ENCODE data around the gene CAPZA2.
A peak's percentile ranks its signal among the peaks of the same experiment; 100 is the strongest.

Gene CAPZA2

GRCh38 chr7:116828281-116828680 lies 34.1 kb upstream of the CAPZA2 start:
- POLR2A ChIA-PET, result no interaction called here
- CTCF ChIA-PET, result interaction anchor here (1.0 to 1.4 kb wide), 2 partner anchors 11 to 13 kb away, joined by 3 to 5 read pairs; no protein-coding TSS in a partner anchor
- no peak for DNase-seq (ENCODE audit: extremely low spot score)
- peak; percentile 4 for TF ChIP-seq CTCF (IDR thresholded peaks at IDR 0.05; ENCODE audit: control extremely low read depth, extremely low read depth, low read depth, missing control alignments)

- DNase-seq (ENCODE audit: extremely low spot score), result no peak
- CTCF ChIA-PET, result interaction anchor here (1.3 kb wide), 1 partner anchor 10 kb away, joined by 3 read pairs; no protein-coding TSS in a partner anchor
- POLR2A ChIA-PET, result no interaction called here
- no peak for TF ChIP-seq CTCF (IDR thresholded peaks at IDR 0.05; ENCODE audit: control extremely low read depth, extremely low read depth, low read depth, missing control alignments)
These were observed 33.3 kb upstream of the CAPZA2 start for GRCh38 chr7:116829041-116829440.

GRCh38 chr7:116829493-116829892 lies 32.9 kb upstream of the CAPZA2 start:
- ChIA-PET CTCF (interaction anchor here (1.3 kb wide), 1 partner anchor 9 kb away, joined by 3 read pairs; no protein-coding TSS in a partner anchor), POLR2A (no interaction called here)
- no peak for DNase-seq (ENCODE audit: extremely low spot score)
- TF ChIP-seq CTCF (IDR thresholded peaks at IDR 0.05; ENCODE audit: control extremely low read depth, extremely low read depth, low read depth, missing control alignments), result no peak

GRCh38 chr7:116832692-116833091 lies 29.7 kb upstream of the CAPZA2 start:
- ChIA-PET POLR2A (no interaction called here), CTCF (interaction anchor here (1.4 to 1.8 kb wide), 2 partner anchors 10 to 660 kb away, joined by 3 to 5 read pairs; no protein-coding TSS in a partner anchor)
- no peak for DNase-seq (ENCODE audit: extremely low spot score)
- TF ChIP-seq CTCF (IDR thresholded peaks at IDR 0.05; ENCODE audit: control extremely low read depth, extremely low read depth, low read depth, missing control alignments), result no peak

- CTCF ChIA-PET, result interaction anchor here (0.8 to 1.9 kb wide), 4 partner anchors 12 to 290 kb away, joined by 3 to 6 read pairs (median 4); no protein-coding TSS in a partner anchor
- DNase-seq (ENCODE audit: extremely low spot score), result no peak
- POLR2A ChIA-PET, result no interaction called here
These were observed 27.4 kb upstream of the CAPZA2 start for GRCh38 chr7:116834815-116835504.

GRCh38 chr7:116836048-116836447 lies 26.3 kb upstream of the CAPZA2 start:
- no peak for DNase-seq (ENCODE audit: extremely low spot score)
- no peak for TF ChIP-seq CTCF (IDR thresholded peaks at IDR 0.05; ENCODE audit: control extremely low read depth, extremely low read depth, low read depth, missing control alignments)
- POLR2A ChIA-PET, result no interaction called here
- CTCF ChIA-PET, result interaction anchor here (0.8 to 1.9 kb wide), 4 partner anchors 13 to 289 kb away, joined by 3 to 6 read pairs (median 4); no protein-coding TSS in a partner anchor

More at GRCh38 chr7:116834815-116835504, 27.4 kb upstream of the CAPZA2 start:
- no peak for TF ChIP-seq CTCF (IDR thresholded peaks at IDR 0.05; ENCODE audit: control extremely low read depth, extremely low read depth, low read depth, missing control alignments)
